Measurements from ENCODE around the gene MAB21L4.
A peak's percentile ranks its signal among the peaks of the same experiment; 100 is the strongest.

Gene MAB21L4

GRCh38 chr2:240918258-240919091 lies 22.5 kb upstream of the MAB21L4 start:
- FAIRE-seq = no peak

GRCh38 chr2:240917684-240918257 lies 21.8 kb upstream of the MAB21L4 start:
- no peak for FAIRE-seq
- no peak for TF ChIP-seq CTCF (IDR thresholded peaks at IDR 0.05; ENCODE audit: insufficient read depth, missing control alignments)
- DNase-seq (ENCODE audit: insufficient read length, low spot score) = no peak

More at GRCh38 chr2:240918258-240919091, 22.5 kb upstream of the MAB21L4 start:
- no peak for DNase-seq (ENCODE audit: insufficient read length, low spot score)
- no peak for TF ChIP-seq CTCF (IDR thresholded peaks at IDR 0.05; ENCODE audit: insufficient read depth, missing control alignments)

- FAIRE-seq (no peak), DNase-seq (ENCODE audit: insufficient read length, low spot score) (no peak)
- no peak for TF ChIP-seq CTCF (IDR thresholded peaks at IDR 0.05; ENCODE audit: insufficient read depth, missing control alignments)
These were observed 21.2 kb upstream of the MAB21L4 start for GRCh38 chr2:240917009-240917683.

- FAIRE-seq (no peak), DNase-seq (ENCODE audit: insufficient read length, low spot score) (peak; percentile 91)
These were observed 20.6 kb upstream of the MAB21L4 start for GRCh38 chr2:240916571-240917008.

GRCh38 chr2:240915526-240916341 lies 19.8 kb upstream of the MAB21L4 start:
- no peak for DNase-seq (ENCODE audit: insufficient read length, low spot score)
- TF ChIP-seq CTCF (IDR thresholded peaks at IDR 0.05; ENCODE audit: insufficient read depth, missing control alignments) = no peak
- FAIRE-seq = no peak

More at GRCh38 chr2:240916571-240917008, 20.6 kb upstream of the MAB21L4 start:
- TF ChIP-seq CTCF (IDR thresholded peaks at IDR 0.05; ENCODE audit: insufficient read depth, missing control alignments) = no peak

GRCh38 chr2:240914645-240915525 lies 18.9 kb upstream of the MAB21L4 start:
- TF ChIP-seq CTCF (IDR thresholded peaks at IDR 0.05; ENCODE audit: insufficient read depth, missing control alignments) = no peak
- FAIRE-seq (no peak), DNase-seq (ENCODE audit: insufficient read length, low spot score) (no peak)

All from D721Med (cell line).